WERI-Rb-1 (cell line): ENCODE results near the gene RARG.

Source experiments
- DNase-seq: peaks from one replicate; pipeline ENCODE4 v3.0.0-alpha.2; 2020
- H3K27ac ChIP-seq: fragments of 250-450 bp; sonication (Bioruptor Pico); 2 replicates; pipeline ENCODE4 v1.5.1; 2020; ENCODE audit warnings: mild to moderate bottlenecking, moderate library complexity
- H3K27me3 ChIP-seq: fragments of 250-450 bp; sonication (Bioruptor Pico); 2 replicates; pipeline ENCODE4 v1.5.1; 2021; ENCODE audit warnings: mild to moderate bottlenecking, low read depth, moderate library complexity; ENCODE audit not compliant: insufficient read depth, severe bottlenecking
- H3K36me3 ChIP-seq: fragments of 250-450 bp; sonication (Bioruptor Pico); 2 replicates; pipeline ENCODE4 v1.5.1; 2020; ENCODE audit warnings: mild to moderate bottlenecking, moderate library complexity
- H3K4me3 ChIP-seq: 2 replicates; pipeline ENCODE4 v1.5.1; 2011; ENCODE audit warnings: low read depth, mild to moderate bottlenecking, control low read depth, low read length
- H3K9me3 ChIP-seq: fragments of 250-450 bp; sonication (Bioruptor Pico); 2 replicates; pipeline ENCODE4 v1.5.1; 2021; ENCODE audit warnings: mild to moderate bottlenecking, moderate library complexity; ENCODE audit not compliant: severe bottlenecking
- TF ChIP-seq, protein P1 (sequence below): IDR thresholded peaks from 2 replicates; pipeline ENCODE4 v1.5.1; 2011; ENCODE audit warnings: low read depth, mild to moderate bottlenecking, control low read depth, inconsistent platforms, low read length

RARG gene

DNA sequence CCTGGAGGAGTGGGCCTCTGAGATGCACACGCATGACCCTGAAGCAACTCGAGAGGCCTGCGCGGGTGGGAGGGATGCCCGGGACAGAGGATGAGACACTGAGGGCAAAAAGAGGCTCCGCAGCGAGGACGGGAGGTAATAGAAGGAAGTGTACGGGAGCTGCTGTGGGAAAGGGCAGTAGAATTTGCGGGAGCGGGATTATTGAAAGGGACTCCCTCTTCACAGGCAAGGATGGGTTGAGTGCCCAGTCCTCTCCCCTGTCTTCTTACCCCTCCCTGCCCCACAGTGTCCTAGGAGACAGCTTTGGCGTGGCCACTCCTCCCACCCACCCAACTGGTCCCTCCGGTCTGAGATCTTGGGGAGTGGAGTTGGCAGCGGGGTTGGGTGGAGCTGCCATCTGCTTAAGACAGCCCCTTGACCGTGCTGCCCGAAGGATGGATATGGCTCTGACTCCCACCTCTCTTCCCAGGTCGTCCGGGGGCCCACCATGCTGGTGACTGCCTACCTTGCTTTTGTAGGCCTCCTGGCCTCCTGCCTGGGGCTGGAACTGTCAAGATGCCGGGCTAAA lies 20.4 kb upstream of the RARG start:
- TF ChIP-seq, protein P1, sequence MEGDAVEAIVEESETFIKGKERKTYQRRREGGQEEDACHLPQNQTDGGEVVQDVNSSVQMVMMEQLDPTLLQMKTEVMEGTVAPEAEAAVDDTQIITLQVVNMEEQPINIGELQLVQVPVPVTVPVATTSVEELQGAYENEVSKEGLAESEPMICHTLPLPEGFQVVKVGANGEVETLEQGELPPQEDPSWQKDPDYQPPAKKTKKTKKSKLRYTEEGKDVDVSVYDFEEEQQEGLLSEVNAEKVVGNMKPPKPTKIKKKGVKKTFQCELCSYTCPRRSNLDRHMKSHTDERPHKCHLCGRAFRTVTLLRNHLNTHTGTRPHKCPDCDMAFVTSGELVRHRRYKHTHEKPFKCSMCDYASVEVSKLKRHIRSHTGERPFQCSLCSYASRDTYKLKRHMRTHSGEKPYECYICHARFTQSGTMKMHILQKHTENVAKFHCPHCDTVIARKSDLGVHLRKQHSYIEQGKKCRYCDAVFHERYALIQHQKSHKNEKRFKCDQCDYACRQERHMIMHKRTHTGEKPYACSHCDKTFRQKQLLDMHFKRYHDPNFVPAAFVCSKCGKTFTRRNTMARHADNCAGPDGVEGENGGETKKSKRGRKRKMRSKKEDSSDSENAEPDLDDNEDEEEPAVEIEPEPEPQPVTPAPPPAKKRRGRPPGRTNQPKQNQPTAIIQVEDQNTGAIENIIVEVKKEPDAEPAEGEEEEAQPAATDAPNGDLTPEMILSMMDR, result no peak; the same call in 1 of the 2 replicates
- no peak for DNase-seq

DNA sequence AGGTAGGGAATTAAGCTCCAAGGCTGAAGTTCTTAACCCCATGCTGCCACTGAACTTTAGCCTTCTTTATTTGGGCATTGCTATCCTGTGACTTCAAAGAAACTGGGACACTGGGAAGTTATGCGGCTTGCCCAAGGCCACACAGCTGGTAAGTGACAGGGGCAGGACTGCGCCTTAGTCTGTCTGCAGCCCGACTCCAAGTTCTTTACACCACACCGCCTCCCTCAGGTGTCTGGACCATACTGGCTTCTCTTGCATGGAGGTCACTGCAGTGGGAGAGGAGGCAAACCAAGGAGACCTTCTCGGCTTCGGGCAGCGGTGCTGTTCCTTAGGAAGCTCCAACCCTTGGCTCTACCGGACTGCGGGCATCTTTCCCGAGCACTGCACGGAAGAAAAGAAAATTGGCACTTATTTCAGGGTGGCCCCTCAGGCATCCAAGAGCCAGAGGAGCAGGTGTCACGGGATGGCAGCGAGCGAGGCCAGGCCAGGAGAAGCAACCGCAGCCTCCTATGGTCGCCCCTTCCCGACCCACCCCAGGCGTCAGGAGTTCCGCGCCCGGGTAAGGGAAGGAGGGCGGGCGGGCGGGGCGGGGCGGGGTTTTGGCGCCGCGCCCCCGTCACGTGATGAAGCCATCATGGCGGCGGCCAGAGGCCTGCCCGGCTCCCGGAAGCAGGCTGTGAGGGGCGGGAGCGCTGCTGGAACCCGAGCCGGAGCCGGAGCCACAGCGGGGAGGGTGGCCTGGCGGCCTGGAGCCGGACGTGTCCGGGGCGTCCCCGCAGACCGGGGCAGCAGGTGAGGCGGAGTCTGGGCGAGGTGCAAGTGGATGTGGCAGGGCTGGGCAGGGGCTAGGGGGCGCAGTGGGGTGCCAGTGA lies 19.7 kb upstream of the RARG start:
- DNase-seq, result peak; percentile 92
- Histone ChIP-seq H3K4me3 (peak overlapping the region; percentile 64), H3K36me3 (peaks cover 12% of the 10 kb centered on the region), H3K9me3 (no peaks in the 10 kb centered on the region), H3K27ac (peak overlapping the region; percentile 92), H3K27me3 (no peaks in the 10 kb centered on the region)
- TF ChIP-seq, protein P1, result peak; percentile 77

More for the DNA sequence above, 20.4 kb upstream of the RARG start:
- Histone ChIP-seq H3K27me3 (no peaks in the 10 kb centered on the region), H3K9me3 (no peaks in the 10 kb centered on the region), H3K27ac (peak overlapping the region; percentile 92), H3K36me3 (peaks cover 12% of the 10 kb centered on the region), H3K4me3 (peak overlapping the region; percentile 64)

- H3K4me3 ChIP-seq, result no peak overlapping the region
- no peaks in the 10 kb centered on the region for H3K36me3 ChIP-seq
- H3K27ac ChIP-seq, result no peak overlapping the region
- no peak for DNase-seq
- no peaks in the 10 kb centered on the region for H3K9me3 ChIP-seq
- TF ChIP-seq, protein P1, result no peak
- H3K27me3 ChIP-seq, result no peaks in the 10 kb centered on the region
Measured at GRCh38 chr12:53245286-53245685, 13.3 kb upstream of the RARG start.

DNA sequence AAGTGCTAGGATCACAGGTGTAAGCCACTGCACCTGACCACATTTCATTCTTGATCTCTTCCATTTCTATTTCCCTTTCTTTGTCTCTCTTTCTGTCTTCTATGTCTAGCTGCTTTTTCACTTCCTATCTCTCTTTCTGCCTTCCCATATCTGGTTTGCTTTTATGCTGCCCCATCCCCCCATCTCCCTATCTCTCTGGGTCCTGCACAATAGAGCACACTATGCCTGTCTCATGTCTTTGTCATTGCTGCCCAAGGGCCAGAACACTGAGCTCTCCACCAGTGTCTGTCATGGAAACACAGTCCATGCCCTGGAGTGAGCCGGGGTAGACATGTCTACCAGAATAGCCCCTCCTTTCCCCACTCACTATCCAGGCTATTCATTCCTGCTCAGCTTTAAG lies 12.3 kb upstream of the RARG start:
- DNase-seq, result no peak
- TF ChIP-seq, protein P1, result no peak

GRCh38 chr12:53241623-53242412 lies 9.8 kb upstream of the RARG start:
- TF ChIP-seq, protein P1, result no peak
- H3K4me3 ChIP-seq, result no peak overlapping the region
- H3K27ac ChIP-seq, result peak overlapping the region; percentile 90
- no peaks in the 10 kb centered on the region for H3K27me3 ChIP-seq
- peak; percentile 98 for DNase-seq
- H3K36me3 ChIP-seq, result no peaks in the 10 kb centered on the region
- no peaks in the 10 kb centered on the region for H3K9me3 ChIP-seq

More for the DNA sequence above, 12.3 kb upstream of the RARG start:
- Histone ChIP-seq H3K9me3 (no peaks in the 10 kb centered on the region), H3K27ac (no peak overlapping the region), H3K4me3 (no peak overlapping the region), H3K27me3 (no peaks in the 10 kb centered on the region), H3K36me3 (no peaks in the 10 kb centered on the region)
